ENCODE data around the gene CCL7.
"Not testable (repeated sequence)": the region's sequence is repeated elsewhere in the genome, so short reads cannot be mapped to it uniquely, and the experiment has no call there.

Gene CCL7

GRCh38 chr17:34269969-34270368 is at the start of gene CCL7:
Gene CCL7 (plus strand): TSS chr17:34270221. CDS start chr17:34270291, 70 bp downstream.
- FAIRE-seq = no peak

- FAIRE-seq = no peak
These were observed 49.1 kb upstream of the CCL7 start for GRCh38 chr17:34220752-34221395.

- no peak for FAIRE-seq
These were observed 48.6 kb upstream of the CCL7 start for GRCh38 chr17:34221411-34221810.

- FAIRE-seq = no peak
These were observed 47.1 kb upstream of the CCL7 start for GRCh38 chr17:34222722-34223497.

- no peak for FAIRE-seq
These were observed 45.0 kb upstream of the CCL7 start for GRCh38 chr17:34225046-34225445.

- no peak for FAIRE-seq
These were observed 43.8 kb upstream of the CCL7 start for GRCh38 chr17:34226011-34226743.

- no peak for FAIRE-seq
These were observed 43.3 kb upstream of the CCL7 start for GRCh38 chr17:34226744-34227034.

- FAIRE-seq = not testable (repeated sequence)
These were observed 42.7 kb upstream of the CCL7 start for GRCh38 chr17:34227293-34227692.

GRCh38 chr17:34227707-34228106 is 42.3 kb upstream of the CCL7 start:
- FAIRE-seq = no peak

GRCh38 chr17:34228781-34229180 is 41.2 kb upstream of the CCL7 start:
- FAIRE-seq = no peak

- no peak for FAIRE-seq
These were observed 39.7 kb upstream of the CCL7 start for GRCh38 chr17:34230342-34230741.

- no peak for FAIRE-seq
These were observed 35.4 kb upstream of the CCL7 start for GRCh38 chr17:34234616-34235015.

- FAIRE-seq = no peak
These were observed 34.5 kb upstream of the CCL7 start for GRCh38 chr17:34235389-34236028.

- no peak for FAIRE-seq
These were observed 33.6 kb upstream of the CCL7 start for GRCh38 chr17:34236281-34236892.

GRCh38 chr17:34237458-34237857 is 32.6 kb upstream of the CCL7 start:
- FAIRE-seq = no peak

- no peak for FAIRE-seq
These were observed 29.0 kb upstream of the CCL7 start for GRCh38 chr17:34241062-34241461.

- no peak for FAIRE-seq
These were observed 27.2 kb upstream of the CCL7 start for GRCh38 chr17:34242587-34243363.

GRCh38 chr17:34243364-34244320 is 26.4 kb upstream of the CCL7 start:
- no peak for FAIRE-seq

GRCh38 chr17:34245351-34245905 is 24.6 kb upstream of the CCL7 start:
- FAIRE-seq = no peak

GRCh38 chr17:34246446-34246845 is 23.6 kb upstream of the CCL7 start:
- no peak for FAIRE-seq

GRCh38 chr17:34246881-34247280 is 23.1 kb upstream of the CCL7 start:
- no peak for FAIRE-seq
